Coronary artery (tissue), 2 donors: Measurements from ENCODE around the gene DOCK10.

Experiments
- DNase-seq: peaks from one replicate; pipeline ENCODE4 v3.0.0-alpha.2; 2017; ENCODE audit warnings: low spot score
- H3K27ac ChIP-seq, 2 donors: fragments of 200-600 bp; sonication (generic); one replicate each; pipeline ENCODE4 v1.5.1; 2016 to 2019
- H3K4me3 ChIP-seq: fragments of 200-600 bp; sonication (generic); 2 replicates; pipeline ENCODE4 v1.5.1; 2016; ENCODE audit warnings: mild to moderate bottlenecking, moderate library complexity
- CTCF ChIP-seq: fragments of 200-600 bp; sonication (generic); IDR thresholded peaks from one replicate; pipeline ENCODE4 v1.5.1; 2019; ENCODE audit warnings: antibody characterized with exemption

DOCK10 gene

DNA sequence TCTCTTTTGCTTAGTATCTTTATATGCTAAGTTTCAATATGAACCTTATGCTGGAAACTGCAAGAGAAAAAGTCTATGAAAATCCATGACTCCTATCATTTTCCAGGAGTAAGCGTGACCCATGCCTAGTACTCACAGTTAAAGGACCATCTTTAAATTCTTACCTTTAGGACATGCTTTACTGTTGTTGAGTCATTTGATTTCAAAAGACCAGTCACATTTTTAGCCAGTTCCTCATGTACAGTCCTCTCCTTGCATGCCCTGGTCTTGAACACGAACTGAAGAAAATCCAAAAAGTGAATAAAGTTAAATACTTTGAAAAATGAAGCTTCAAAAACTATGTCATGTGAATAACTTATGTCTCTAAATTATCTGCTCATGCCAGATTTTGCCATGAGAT lies 208.3 kb downstream of the DOCK10 start:
- TF ChIP-seq CTCF = no peak
- DNase-seq = no peak
- H3K4me3 ChIP-seq = no peak overlapping the region
- no peak overlapping the region for H3K27ac ChIP-seq

DNA sequence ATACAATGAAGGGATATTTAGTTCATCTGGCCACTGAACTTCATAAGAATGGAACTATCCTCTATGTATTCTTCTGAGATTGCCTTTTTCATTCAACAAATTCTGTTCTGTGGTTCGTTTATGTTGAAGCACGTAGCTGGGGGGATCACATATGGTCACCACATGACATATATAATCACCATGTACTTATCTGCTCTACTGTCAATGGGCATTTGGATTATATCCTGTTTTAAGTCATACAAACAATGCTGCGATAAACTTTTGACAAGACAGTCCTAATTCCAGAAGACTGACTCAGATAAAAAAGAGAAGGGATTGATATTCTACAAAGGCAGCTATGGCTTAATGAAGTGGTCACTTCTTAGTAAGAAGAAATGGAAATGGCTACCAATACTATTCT lies 210.1 kb downstream of the DOCK10 start:
- Histone ChIP-seq H3K27ac (no peak overlapping the region), H3K4me3 (no peak overlapping the region)
- no peak for DNase-seq
- no peak for TF ChIP-seq CTCF

GRCh38 chr2:224831530-224831929 lies 210.7 kb downstream of the DOCK10 start:
- no peak for TF ChIP-seq CTCF
- no peak overlapping the region for H3K4me3 ChIP-seq
- no peak for DNase-seq

GRCh38 chr2:224820283-224820991 lies 221.8 kb downstream of the DOCK10 start:
- TF ChIP-seq CTCF = no peak
- no peak for DNase-seq
- no peak overlapping the region for H3K4me3 ChIP-seq
- H3K27ac ChIP-seq = no peak overlapping the region

More at GRCh38 chr2:224831530-224831929, 210.7 kb downstream of the DOCK10 start:
- no peak overlapping the region for H3K27ac ChIP-seq

DNA sequence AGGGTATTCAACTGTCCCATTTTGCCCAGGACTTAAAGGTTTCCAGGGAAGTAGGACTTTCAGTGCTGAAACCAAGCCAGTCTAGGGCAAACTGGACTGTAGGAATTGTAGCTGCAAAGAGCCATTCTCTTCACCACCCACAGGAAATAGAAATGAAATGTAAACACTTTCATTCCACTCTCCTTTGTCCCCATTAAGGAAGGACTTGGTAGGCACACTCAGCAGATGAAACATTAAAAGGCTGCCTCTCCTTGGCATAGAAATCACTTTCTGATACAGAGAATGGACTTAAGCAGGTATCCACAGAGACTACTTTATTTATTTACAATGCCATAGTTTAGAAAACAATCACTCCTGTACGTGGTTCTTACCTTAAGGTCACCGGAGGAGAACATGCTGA lies 223.2 kb downstream of the DOCK10 start:
- no peak for DNase-seq
- Histone ChIP-seq H3K27ac (no peak overlapping the region), H3K4me3 (no peak overlapping the region)
- no peak for TF ChIP-seq CTCF

DNA sequence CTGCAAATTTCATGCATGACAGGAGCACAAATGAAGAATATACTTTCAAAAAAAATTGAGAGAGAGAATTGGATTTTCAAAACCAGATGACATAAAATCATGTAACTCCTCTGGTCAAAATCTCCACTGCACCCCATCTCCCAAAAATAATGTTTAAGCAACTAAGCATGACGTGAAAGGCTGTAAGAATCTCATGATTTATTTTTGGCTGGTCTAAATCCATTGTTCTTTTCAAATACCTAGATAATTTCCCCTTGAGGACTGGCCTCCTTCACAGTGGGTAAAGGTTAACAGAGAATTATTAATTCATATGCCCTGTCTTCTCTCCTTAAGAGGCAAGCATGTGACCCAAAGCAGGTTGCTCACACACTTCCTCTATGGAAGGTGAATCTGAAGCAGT lies 224.6 kb downstream of the DOCK10 start:
- Histone ChIP-seq H3K27ac (no peak overlapping the region), H3K4me3 (no peak overlapping the region)
- no peak for DNase-seq
- no peak for TF ChIP-seq CTCF

GRCh38 chr2:224816816-224817215 lies 225.5 kb downstream of the DOCK10 start:
- no peak overlapping the region for H3K4me3 ChIP-seq
- H3K27ac ChIP-seq = no peak overlapping the region
- DNase-seq = no peak
- TF ChIP-seq CTCF = no peak
